Osteocyte (in vitro differentiated cells): ENCODE data around the gene TTYH3. TPM values are rescaled to one million over a fixed set of nuclear protein-coding genes. Genes with fewer than 3 reads are reported as not detected.

ENCODE experiments used
- DNase-seq: peaks from one replicate; pipeline ENCODE4 v3.0.0; 2021; ENCODE audit warnings: mixed read lengths; ENCODE audit not compliant: unreplicated experiment; ENCODE audit errors: extremely low spot score
- H3K27ac Mint-ChIP-seq: one replicate; pipeline ENCODE4 v1.8.0; 2021; ENCODE audit warnings: mild to moderate bottlenecking, mixed read lengths; ENCODE audit not compliant: unreplicated experiment
- H3K27me3 Mint-ChIP-seq: one replicate; pipeline ENCODE4 v1.8.0; 2021; ENCODE audit warnings: mixed read lengths; ENCODE audit not compliant: unreplicated experiment
- H3K36me3 Mint-ChIP-seq: one replicate; pipeline ENCODE4 v1.8.0; 2021; ENCODE audit warnings: mixed read lengths; ENCODE audit not compliant: unreplicated experiment
- H3K4me1 Mint-ChIP-seq: one replicate; pipeline ENCODE4 v1.8.0; 2021; ENCODE audit warnings: mixed read lengths; ENCODE audit not compliant: unreplicated experiment
- H3K4me3 Mint-ChIP-seq: one replicate; pipeline ENCODE4 v1.8.0; 2021; ENCODE audit warnings: mild to moderate bottlenecking, moderate library complexity, mixed read lengths; ENCODE audit not compliant: unreplicated experiment
- H3K9me3 Mint-ChIP-seq: one replicate; pipeline ENCODE4 v1.8.0; 2021; ENCODE audit warnings: mixed read lengths; ENCODE audit not compliant: unreplicated experiment
- CTCF ChIP-seq: fragments of 200-600 bp; sonication (generic); IDR thresholded peaks from 2 replicates; pipeline ENCODE4 v1.5.0; 2021; ENCODE audit warnings: antibody characterized with exemption, mild to moderate bottlenecking, moderate library complexity
- total RNA-seq: library from RNA; stranded (reverse); gene quantifications from 2 replicates; pipeline ENCODE4 v1.2.1, GENCODE V29; 2021

The TTYH3 gene
- total RNA-seq, 1 donor from 2014 or later: 376 TPM

- TF ChIP-seq CTCF: peak; percentile 77
- Mint-ChIP-seq H3K27me3 (no peaks in the 10 kb centered on the region), H3K36me3 (no peaks in the 10 kb centered on the region), H3K27ac (no peak overlapping the region), H3K4me3 (no peak overlapping the region), H3K4me1 (no peaks in the 10 kb centered on the region), H3K9me3 (no peaks in the 10 kb centered on the region)
- DNase-seq: peak; percentile 90
Measured at GRCh38 chr7:2680792-2681490, 49.2 kb downstream of the TTYH3 start.

- no peaks in the 10 kb centered on the region for H3K27me3 Mint-ChIP-seq
- no peak overlapping the region for H3K4me3 Mint-ChIP-seq
- H3K9me3 Mint-ChIP-seq: no peaks in the 10 kb centered on the region
- no peak for TF ChIP-seq CTCF
- peaks cover 2% of the 10 kb centered on the region for H3K4me1 Mint-ChIP-seq
- no peaks in the 10 kb centered on the region for H3K36me3 Mint-ChIP-seq
- no peak for DNase-seq
- no peak overlapping the region for H3K27ac Mint-ChIP-seq
Measured at GRCh38 chr7:2681929-2682799, 50.4 kb downstream of the TTYH3 start.

- no peaks in the 10 kb centered on the region for H3K27me3 Mint-ChIP-seq
- no peaks in the 10 kb centered on the region for H3K9me3 Mint-ChIP-seq
- no peak for TF ChIP-seq CTCF
- H3K27ac Mint-ChIP-seq: no peak overlapping the region
- peaks cover 18% of the 10 kb centered on the region for H3K4me1 Mint-ChIP-seq
- H3K4me3 Mint-ChIP-seq: no peak overlapping the region
- no peak for DNase-seq
- H3K36me3 Mint-ChIP-seq: no peaks in the 10 kb centered on the region
Measured at GRCh38 chr7:2684501-2684900, 52.7 kb downstream of the TTYH3 start.

- no peak overlapping the region for H3K27ac Mint-ChIP-seq
- H3K36me3 Mint-ChIP-seq: no peaks in the 10 kb centered on the region
- DNase-seq: no peak
- no peaks in the 10 kb centered on the region for H3K27me3 Mint-ChIP-seq
- peak overlapping the region; percentile 29 for H3K4me3 Mint-ChIP-seq
- H3K4me1 Mint-ChIP-seq: peaks cover 30% of the 10 kb centered on the region
- no peaks in the 10 kb centered on the region for H3K9me3 Mint-ChIP-seq
- no peak for TF ChIP-seq CTCF
Measured at GRCh38 chr7:2686101-2686500, 54.3 kb downstream of the TTYH3 start.

- H3K27me3 Mint-ChIP-seq: no peaks in the 10 kb centered on the region
- no peak for TF ChIP-seq CTCF
- no peaks in the 10 kb centered on the region for H3K36me3 Mint-ChIP-seq
- no peak for DNase-seq
- peak overlapping the region; percentile 24 for H3K27ac Mint-ChIP-seq
- no peaks in the 10 kb centered on the region for H3K9me3 Mint-ChIP-seq
- peaks cover 32% of the 10 kb centered on the region for H3K4me1 Mint-ChIP-seq
- H3K4me3 Mint-ChIP-seq: peak overlapping the region; percentile 55
Measured at GRCh38 chr7:2687338-2687869, 55.6 kb downstream of the TTYH3 start.
